ENCODE data around the gene AGBL1. TPM values are rescaled to one million over a fixed set of nuclear protein-coding genes. Genes with fewer than 3 reads are reported as not detected.

Gene AGBL1
- total and polyA plus RNA-seq, 2 donors (not counting 3 experiments of a cell fraction or from before 2014, with no cell fraction given), result not detected

DNA sequence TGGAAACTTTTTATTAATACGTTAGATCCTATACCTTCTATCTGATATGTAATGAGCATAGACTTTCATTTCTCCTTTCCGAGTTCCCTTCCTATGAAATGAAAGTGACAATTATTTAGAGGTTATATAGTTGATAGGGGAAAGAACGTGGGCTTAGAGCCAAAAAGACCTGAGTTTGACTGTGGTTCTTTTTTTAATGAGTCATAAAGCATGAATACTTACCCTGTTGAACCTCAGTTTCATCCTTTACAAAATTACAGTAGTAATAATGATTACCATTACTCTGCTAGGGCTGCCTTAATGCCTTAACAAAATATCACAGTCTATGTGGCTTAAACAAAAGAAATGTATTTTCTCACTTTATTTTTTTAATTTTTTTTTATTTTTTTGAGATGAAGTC, 75.9 kb downstream of the AGBL1 start:
- no peak for FAIRE-seq
- BruUV-seq (replicated peaks), result no TSS peak
- Histone ChIP-seq H3K4me2 (ENCODE audit: insufficient read depth, low read length) (no peak overlapping the region), H2AFZ (ENCODE audit: low read depth, low read length) (no peak overlapping the region), H3K36me3 (ENCODE audit: control insufficient read depth in 2 of 2, extremely low read depth in 1 of 2, insufficient read depth in 2 of 2, low read length in 2 of 2) (no peaks in the 10 kb centered on the region), H3K9me3 (replicated peaks; ENCODE audit: control insufficient read depth, insufficient read depth, low read length) (peaks cover 6% of the 10 kb centered on the region), H3K9ac (replicated peaks; ENCODE audit: extremely low read depth, insufficient read depth, low read length) (no peak overlapping the region), H3K4me1 (ENCODE audit: control insufficient read depth, extremely low read depth, insufficient read depth, low read length) (no peaks in the 10 kb centered on the region), H3K27me3 (ENCODE audit: control insufficient read depth in 2 of 2, insufficient read depth in 2 of 2, low read length in 2 of 2) (no peaks in the 10 kb centered on the region), H3K79me2 (ENCODE audit: control insufficient read depth, insufficient read depth, low read length) (no peaks in the 10 kb centered on the region), H3K4me3 (replicated peaks in 1 of 3; ENCODE audit: insufficient read depth in 1 of 3, low read depth in 1 of 3, low read length in 3 of 3) (no peak overlapping the region), H3K27ac (ENCODE audit: insufficient read depth, low read depth, low read length) (no peak overlapping the region), H4K20me1 (replicated peaks; ENCODE audit: control insufficient read depth, extremely low read depth, insufficient read depth, low read length) (no peaks in the 10 kb centered on the region), H3K9me1 (replicated peaks; ENCODE audit: control insufficient read depth, extremely low read depth, insufficient read depth, low read length) (no peaks in the 10 kb centered on the region)
- intact Hi-C loops (cut with micrococcal nuclease), result no loop called here
- CTCF ChIA-PET, result no interaction called here
- DNase-seq (ENCODE audit: low read depth, low spot score), result no peak
- POLR2A ChIA-PET, result no interaction called here
- TF ChIP-seq JUN (IDR thresholded peaks at IDR 0.05; ENCODE audit: borderline replicate concordance, insufficient read depth, insufficient read length, low read depth) (no peak), FOS (IDR thresholded peaks at IDR 0.05; ENCODE audit: borderline replicate concordance, insufficient read depth, low read length) (no peak), MYC (IDR thresholded peaks at IDR 0.05; ENCODE audit: low read depth, low read length) (no peak), GATA2 (IDR thresholded peaks at IDR 0.05; ENCODE audit: insufficient read depth, insufficient read length, low read depth, low read length) (no peak), POLR2AphosphoS5 (IDR thresholded peaks at IDR 0.05; ENCODE audit: insufficient read depth, low read depth, low read length) (no peak), EZH2 (IDR thresholded peaks at IDR 0.05; ENCODE audit: borderline replicate concordance, low read depth, low read length, severe bottlenecking) (no peak), POLR2A (IDR thresholded peaks at IDR 0.05; ENCODE audit: low read depth, low read length) (no peak)
- TF ChIP-seq, protein P1, sequence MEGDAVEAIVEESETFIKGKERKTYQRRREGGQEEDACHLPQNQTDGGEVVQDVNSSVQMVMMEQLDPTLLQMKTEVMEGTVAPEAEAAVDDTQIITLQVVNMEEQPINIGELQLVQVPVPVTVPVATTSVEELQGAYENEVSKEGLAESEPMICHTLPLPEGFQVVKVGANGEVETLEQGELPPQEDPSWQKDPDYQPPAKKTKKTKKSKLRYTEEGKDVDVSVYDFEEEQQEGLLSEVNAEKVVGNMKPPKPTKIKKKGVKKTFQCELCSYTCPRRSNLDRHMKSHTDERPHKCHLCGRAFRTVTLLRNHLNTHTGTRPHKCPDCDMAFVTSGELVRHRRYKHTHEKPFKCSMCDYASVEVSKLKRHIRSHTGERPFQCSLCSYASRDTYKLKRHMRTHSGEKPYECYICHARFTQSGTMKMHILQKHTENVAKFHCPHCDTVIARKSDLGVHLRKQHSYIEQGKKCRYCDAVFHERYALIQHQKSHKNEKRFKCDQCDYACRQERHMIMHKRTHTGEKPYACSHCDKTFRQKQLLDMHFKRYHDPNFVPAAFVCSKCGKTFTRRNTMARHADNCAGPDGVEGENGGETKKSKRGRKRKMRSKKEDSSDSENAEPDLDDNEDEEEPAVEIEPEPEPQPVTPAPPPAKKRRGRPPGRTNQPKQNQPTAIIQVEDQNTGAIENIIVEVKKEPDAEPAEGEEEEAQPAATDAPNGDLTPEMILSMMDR (IDR thresholded peaks at IDR 0.05; ENCODE audit: extremely low read depth in 1 of 2, insufficient read depth in 1 of 2, low read depth in 1 of 2, low read length in 2 of 2), result no peak
- TF ChIP-seq, protein P2, sequence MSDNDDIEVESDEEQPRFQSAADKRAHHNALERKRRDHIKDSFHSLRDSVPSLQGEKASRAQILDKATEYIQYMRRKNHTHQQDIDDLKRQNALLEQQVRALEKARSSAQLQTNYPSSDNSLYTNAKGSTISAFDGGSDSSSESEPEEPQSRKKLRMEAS (IDR thresholded peaks at IDR 0.05; ENCODE audit: insufficient read depth, insufficient read length), result no peak
- dilution Hi-C loops (cut with MboI; ENCODE audit: extremely low pct_ligation_motif_present, low sequenced_read_pairs), result no loop called here

Measured in endothelial cell of umbilical vein (primary cell).